GM21360 (cell line): ENCODE results near the gene FOXC1.

Source experiments
- ATAC-seq: cut with Tn5 transposase; IDR thresholded peaks from one replicate; pipeline ENCODE4 v1.9.1; 2021; ENCODE audit warnings: mild to moderate bottlenecking, moderate library complexity; ENCODE audit not compliant: unreplicated experiment

Gene FOXC1

DNA sequence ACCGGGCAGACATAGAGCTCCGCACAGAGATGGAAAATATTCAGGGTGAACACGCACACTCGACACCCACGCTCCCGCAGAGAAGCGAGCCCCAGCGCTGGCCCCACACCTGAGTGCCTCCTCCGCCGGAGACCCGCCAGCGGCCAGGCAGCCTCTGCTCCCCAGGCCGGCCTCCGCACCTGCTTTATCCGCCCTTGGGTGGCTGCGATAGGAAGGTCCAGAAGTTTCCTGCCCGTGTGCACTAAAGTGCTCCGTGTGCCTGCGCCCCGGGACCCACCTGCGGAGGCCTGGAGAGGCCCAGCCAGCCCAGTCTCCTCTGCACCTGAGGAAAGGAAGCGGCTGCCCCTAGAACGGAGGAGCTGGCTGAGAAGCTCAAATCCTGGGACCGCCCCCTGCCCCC is 10.8 kb upstream of the FOXC1 start:
- ATAC-seq = no peak

DNA sequence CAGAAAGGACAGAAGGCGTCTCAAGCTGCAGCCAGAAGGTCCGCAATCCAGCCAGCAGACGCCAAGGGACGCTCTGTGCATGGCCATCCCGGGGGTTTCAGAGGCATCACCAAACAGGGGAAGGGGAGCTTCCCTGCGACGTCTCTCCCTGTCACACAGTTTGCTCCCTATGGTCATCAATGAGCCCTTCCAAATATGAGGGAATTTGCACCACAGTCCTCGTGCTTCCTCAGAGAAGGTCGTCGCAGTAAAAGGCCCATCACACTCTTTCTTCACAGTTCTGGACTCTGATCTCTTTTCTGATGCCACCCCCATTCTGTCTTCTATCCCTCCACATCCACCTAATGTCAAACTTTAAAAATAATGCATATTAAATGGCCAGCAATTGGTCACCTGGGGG is 10.2 kb upstream of the FOXC1 start:
- ATAC-seq = no peak

DNA sequence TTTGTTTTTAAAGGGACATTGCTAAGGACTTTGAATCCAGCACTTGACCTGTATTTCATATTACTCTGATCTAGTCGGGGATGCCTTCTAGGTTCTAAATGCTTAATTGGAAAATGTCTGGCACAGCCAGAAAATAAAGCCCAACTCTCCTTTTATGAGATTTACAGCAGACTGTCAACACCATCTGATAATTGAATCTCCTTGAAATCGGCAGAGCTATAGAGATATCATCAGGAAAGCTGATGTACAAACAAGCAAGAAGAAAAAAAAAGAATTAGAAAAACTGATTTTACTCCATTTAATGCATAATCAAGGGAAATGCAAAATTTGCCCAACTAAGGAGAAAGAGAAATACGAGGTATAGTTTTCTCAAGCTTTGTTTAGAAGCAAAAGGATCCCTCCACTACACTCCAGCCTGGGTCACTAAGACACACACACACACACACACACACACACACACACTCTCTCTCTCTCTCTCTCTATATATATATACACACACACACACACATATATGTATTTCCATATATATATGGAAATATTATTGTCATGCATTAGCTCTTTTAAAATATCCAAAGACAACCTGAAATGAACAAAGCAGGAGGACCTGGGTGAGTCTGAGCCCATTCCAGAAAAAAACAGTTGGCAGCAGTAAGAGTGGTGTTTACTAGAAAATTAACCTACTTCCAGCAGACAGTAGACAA is 9.5 kb upstream of the FOXC1 start:
- ATAC-seq = no peak

DNA sequence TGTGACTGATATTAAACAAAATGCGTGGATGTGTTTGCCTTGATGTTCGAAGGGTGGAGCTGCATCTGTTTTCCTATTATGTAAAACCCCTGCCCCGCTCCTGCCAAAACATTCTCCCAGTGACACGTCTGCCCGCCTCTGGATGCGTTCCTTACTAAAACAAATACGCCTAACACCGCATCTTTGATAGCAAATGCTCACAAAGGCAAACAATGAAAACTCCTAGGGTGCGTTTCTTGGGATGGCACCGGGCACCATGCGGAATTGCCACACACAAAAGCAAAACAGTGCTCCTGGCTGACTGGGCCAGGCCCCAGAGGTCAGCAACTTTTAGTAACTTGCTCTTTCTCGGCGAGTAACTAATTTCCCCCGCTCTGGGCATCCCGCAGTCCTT is 9.0 kb upstream of the FOXC1 start:
- no peak for ATAC-seq

DNA sequence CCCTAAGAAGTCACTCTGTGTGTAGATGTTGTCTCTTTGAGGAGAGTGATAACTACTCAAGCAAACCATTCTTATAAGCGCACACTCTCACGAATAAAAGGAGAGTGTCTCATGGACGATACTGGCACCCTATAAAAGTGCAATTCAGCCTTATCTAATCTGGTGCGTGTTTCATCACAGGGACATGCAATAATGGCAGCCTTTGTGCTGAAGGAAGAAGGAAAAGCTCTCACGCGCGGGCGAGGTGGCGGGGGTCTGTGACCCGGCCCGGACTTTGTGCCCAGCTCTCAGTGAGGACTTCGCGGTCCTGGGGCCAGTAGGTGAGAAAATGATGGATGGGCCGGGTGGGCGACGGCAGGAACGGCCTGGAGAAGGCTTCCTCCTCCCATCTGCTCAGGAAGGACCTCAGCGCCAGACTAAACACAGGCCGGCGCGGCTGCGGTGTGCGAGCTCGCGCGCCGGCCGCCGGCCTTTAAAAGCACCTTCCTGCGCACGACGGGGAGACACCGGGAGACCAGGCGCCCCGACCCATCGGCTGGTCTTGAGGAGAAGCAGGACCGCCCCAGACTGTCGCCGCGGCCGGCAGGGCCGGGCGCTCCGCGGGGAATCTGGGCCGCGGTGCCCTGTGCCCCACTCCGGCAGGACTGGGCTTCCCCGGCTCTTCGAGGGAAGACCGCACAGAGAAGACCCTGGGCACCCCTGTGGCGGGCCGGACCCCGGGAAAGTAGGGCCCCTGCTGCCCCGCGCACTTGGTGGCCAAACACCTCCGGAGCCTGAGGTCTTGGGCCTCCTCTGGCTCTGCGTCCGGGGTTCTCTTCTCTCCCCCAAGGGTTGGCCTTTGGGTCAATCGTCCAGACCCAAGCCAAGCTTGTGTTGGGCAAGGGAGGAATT is 8.3 kb upstream of the FOXC1 start:
- no peak for ATAC-seq

DNA sequence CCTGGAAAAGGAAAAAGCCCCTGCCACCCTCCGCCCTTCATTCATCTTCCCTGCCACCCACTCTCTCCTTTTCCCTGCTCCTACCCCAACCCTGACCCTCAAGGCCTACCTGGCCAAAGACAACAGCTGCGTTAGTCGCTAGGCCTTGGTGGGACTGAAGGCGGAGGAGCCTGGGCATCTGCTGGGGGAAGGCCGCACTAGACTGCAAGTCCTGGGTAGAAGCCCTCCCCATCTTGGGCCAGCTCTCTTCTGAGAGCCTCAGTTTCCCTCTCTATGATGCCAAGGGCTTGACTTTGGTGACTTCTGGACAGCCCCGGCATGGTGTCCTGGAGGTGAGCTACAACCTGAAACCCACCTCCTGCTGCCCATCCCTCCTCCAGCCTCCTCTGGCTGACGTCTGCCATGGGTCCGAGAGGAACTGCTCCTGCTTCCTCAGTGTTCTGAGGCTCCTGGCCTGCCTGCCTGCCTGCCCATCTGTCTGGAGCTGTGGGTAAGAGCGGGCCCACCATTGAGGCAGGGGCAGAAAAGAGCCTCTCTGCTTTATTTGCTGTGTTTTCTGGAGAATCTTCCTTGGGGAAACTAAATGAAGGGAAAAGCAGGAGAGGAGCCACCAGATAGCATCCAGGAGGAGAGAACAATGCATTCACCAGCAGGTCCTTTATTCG is 7.5 kb upstream of the FOXC1 start:
- no peak for ATAC-seq

DNA sequence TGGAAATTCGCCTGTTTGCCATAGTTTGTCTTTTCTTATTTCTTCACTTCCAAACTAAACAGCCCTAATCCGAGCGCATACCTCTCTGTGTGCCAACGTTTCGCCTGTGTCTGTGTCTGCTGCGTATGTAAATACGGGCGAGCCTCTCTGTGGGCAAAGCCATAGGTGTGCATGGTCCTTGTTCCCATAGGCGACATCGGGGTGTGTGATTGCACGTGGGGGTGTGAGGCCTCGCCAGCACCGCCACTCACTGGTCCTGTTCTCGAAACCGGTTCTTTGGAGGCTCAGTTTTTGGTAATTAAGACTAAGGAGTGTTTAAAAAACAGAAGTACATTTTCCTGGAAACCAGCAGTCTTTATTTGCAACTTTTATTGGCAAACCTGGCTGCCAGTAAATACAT is 6.0 kb upstream of the FOXC1 start:
- no peak for ATAC-seq

DNA sequence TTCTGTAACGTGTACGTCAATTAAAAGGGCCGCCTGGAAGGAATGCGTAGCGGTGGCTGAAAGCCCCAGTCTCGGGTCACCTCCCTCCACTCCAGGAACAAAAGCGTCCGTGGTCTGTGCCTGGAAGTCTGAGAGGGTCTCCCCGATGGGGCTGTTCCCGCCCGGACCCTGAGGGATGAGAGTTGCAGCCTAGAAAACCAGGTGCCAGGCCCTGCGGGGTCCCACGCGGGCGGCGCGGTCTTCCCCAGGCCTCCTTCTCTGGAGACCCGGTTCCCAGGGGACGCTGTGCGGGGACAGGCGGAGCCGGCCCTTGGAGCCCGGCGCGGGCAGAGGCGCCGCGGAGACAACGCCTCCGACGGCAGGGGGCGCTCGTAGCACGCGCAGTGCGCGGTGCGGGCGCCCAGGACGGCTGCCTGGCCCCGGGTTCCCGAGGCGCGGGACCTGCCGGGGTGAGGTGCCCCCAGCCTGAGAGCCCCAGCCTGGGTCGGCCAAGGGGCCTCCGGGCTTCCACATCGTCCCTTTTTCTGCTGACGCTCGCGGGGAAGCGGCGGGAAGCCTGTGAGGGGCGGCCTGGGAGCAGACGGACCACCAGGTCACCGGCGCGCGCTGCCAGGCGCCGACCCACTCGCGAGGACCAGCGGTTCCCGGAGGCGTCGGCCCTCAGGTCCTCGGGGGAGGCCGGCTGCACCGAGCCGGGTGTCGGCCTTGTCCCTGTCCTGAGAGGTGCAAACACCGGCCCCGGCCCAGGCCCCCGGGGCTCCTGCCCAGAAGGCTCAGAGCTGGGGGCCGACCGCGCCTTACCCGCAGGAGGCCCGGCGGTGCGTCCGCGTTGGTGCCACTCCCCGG is 5.3 kb upstream of the FOXC1 start:
- peak; percentile 57 for ATAC-seq

DNA sequence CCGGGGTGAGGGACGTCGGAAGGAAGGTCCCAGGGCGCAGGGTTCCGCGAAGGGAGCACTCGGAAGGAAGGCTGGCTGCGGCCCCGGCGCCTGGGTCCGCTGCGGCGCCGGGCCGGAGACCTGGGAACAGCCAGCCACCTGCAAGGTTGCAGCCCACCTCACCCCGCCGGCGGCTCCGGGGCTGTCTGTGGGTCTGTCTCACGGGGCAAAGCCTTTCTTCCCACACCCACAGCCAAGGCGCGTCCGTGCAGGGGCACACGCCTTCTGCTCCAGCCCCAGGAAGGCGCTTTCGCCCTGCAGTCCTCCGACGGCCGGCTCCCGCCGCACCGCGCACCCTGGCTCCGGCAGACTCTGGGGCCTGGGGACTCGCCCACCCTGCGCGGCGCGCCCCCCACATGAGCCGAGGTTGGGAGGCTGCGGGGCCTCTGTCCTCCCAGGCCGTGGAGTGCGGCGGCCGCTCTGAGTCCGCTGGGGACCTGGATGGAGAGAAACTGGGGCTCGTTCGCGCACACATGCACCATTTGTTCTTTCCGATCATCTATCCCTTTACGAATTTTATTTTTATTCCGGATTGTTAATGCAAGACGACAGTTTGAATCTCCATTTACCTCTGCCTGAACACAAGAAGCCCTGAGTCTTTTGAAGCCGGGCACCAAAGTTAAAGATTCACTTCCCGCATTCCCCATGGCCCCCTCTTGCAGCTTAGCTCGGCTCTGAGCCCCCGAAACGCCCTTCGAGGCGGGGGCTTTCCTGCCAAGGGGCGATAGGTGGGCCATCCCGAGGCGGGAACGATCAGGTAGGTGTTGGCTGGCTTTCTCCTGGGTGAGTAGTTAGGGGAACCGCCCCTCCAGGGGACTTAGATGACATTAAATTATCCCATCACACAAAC is 4.5 kb upstream of the FOXC1 start:
- ATAC-seq = no peak

DNA sequence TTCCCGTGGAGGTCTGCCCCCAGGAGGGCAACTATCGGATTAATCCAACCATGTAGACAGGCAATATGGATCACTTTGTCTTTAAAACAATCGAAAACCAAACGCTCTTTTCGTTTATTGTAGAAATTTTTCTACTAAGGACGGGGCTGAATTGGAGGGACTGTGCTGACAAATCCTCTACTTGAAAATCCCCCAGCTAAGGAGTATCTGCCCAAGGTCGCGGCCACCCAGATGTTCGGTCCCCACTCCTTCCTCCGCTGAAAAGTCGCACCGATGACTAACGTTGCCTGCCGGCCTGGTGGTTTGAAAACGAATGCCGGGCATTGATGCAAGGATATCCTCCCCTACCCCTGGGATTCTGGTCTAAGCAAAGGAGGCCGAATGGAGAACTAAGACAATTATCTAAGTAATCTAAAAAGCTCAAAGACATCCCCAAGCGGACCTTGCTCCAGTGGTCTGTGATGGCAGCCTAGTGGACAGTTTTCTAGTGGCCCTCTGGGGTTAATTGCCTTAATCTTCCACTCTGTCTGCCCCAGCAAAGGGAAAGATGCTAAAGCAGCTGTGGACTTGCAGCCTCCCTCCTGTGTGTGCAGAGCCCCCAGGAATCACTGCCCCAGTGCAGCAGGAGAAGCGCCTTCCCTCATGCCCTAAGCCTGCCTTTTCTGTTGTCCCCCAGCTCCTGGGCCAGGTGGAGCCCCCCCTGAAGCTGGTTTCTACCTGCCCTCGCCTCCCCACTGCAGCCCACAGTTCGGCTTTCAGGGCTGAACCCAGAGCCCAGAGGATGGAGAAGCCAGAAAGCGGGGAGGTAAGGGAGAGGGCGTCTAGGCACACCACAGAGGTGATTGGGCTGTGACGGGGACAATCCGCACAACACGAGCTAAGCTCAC is 3.6 kb upstream of the FOXC1 start:
- no peak for ATAC-seq

DNA sequence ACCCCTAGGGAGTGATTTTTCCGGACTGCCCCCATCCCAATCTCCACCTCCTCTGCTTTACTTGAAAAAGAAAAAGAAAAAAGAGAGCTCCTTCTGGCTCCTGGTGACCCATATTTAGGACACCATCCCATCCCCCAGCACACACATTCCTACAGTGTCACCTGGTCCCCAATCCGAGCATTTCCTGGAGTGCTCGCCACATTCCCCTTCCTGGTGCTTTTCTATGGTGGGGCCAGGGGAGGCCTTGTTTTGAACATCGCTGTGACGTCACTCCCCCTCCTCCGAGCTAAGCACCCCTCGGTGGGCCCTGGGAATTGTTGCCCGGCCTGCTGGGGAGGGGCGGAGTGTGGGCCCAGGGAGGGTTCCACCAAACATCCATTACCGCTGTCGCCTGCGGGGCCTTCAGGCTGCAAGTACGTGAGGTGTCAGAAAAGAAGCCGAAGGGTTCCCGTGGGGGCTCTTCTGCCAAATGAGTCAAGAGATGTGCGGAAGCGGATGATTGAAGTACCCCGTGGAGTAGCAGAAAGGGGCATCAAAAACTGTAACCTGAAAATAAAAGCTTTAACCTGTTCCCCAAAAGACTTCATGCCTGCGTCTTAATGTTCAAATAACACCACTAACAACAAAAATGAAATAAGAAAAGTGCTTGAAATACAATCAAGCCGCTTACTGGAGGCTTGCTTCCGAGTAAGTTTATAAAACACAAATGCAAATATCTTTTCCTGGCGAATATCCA is 2.8 kb upstream of the FOXC1 start:
- ATAC-seq = no peak

DNA sequence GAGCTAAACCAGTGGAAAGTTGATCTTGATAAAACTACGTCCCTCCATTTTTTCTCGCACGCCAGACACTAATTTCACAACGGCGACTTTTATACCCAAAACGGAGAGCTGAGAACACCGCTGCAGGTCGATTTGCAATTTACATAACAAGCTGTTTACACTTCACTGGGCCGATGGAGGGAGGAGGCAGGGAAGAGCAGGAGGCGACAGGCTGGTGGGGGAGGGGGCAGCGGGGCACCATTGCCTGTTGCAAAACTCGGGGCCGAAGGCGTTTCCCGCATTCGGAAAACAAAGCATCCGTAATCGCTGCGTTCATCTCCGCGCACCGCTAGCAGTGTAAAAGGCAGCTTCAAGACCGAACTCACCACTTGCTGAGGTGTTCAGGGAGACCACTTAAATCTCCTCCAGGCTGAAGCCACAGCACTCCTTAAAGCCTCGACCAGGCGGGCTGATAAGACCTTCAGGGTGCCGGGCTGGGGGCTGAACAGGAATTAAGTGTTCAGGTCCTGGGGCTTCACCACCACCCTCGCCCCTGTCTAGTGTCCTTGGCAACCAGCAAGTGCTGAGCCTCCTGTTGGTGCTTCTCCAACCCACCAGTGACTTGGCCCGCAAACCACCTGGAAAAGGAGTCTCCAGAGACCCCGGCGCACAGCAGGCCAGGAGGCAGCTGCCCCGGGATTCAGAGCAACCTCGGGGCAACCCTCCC is 2.0 kb upstream of the FOXC1 start:
- ATAC-seq = no peak

DNA sequence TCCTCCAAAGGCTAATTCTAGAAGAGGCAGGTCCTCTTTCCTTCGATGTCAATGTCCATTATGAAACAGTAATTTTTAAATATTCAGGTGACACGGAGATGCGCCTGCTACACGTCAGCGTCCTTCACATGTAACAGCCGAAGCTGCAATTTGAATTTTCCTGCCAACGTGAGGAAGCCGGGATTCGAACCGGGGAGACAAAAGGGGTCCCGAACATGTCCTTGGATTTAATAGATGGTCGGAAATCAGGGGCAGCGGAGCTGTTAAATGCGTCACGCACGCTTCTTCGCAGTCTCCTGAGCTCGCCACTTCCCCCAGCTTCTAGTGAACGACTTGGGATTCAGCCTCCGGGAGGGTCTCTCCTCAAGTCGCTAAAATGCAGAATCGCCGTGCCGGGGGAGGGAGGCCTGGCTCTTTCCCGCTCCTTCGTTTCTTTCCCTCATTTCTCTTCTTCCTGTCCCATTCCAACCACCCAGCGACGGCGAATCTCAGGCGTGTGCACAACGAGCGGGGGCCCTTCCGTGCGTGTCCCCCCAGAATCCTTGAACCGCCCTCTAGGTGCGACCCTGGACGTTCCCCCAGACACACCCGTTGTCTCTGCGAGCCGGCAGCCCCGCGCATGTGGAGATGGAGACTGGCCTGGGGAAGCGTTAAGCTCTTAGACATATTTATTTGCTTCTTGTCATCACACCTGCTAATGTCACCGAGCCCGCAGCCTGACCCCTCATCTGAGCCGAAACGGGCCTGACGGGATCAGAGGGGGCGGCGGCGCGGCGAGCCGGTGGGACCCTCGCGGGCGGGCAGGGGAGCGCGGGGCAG is 1.3 kb upstream of the FOXC1 start:
- ATAC-seq = no peak

DNA sequence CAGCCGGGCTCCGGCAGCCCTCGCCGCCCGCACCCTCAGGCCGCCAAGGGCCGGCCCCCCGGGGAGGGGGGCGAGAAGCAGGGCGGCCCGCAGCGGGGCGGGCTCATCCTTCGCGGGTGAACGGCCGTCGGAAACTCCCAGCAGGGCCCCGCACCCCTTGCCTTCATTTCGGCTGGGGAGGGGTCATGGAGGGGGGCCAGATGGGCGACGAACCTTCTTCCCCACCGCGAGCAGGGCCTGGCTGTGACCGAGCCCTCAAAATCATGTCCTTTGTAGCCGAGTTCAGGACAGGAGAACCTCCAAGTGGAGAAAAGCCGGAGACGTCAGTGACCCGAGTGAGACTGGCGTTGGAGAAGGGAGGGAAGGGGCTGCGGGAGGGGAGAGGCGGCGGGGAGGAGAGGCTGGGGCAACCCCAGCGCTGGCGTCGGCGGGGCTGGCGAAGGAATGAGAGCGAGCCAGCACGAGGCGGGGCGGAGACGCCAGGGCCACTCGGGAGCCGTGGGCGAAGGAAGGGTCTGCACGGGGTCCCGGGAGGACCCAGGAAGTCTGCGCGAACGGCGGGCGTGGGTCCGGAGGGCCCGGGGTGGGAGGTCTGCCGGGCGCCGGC is 571 bp upstream of the FOXC1 start:
- ATAC-seq = no peak

DNA sequence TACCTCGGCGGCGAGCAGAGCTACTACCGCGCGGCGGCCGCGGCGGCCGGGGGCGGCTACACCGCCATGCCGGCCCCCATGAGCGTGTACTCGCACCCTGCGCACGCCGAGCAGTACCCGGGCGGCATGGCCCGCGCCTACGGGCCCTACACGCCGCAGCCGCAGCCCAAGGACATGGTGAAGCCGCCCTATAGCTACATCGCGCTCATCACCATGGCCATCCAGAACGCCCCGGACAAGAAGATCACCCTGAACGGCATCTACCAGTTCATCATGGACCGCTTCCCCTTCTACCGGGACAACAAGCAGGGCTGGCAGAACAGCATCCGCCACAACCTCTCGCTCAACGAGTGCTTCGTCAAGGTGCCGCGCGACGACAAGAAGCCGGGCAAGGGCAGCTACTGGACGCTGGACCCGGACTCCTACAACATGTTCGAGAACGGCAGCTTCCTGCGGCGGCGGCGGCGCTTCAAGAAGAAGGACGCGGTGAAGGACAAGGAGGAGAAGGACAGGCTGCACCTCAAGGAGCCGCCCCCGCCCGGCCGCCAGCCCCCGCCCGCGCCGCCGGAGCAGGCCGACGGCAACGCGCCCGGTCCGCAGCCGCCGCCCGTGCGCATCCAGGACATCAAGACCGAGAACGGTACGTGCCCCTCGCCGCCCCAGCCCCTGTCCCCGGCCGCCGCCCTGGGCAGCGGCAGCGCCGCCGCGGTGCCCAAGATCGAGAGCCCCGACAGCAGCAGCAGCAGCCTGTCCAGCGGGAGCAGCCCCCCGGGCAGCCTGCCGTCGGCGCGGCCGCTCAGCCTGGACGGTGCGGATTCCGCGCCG is 994 bp downstream of the FOXC1 start:
- peak; percentile 17 for ATAC-seq

DNA sequence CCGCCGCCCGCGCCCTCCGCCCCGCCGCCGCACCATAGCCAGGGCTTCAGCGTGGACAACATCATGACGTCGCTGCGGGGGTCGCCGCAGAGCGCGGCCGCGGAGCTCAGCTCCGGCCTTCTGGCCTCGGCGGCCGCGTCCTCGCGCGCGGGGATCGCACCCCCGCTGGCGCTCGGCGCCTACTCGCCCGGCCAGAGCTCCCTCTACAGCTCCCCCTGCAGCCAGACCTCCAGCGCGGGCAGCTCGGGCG is 1.5 kb downstream of the FOXC1 start:
- ATAC-seq = no peak
